Sigmoid colon (tissue), 7 donors: ENCODE data around the gene NFS1. TPM values are rescaled to one million over a fixed set of nuclear protein-coding genes. Genes with fewer than 3 reads are reported as not detected.
A peak's percentile ranks its signal among the peaks of the same experiment; 100 is the strongest.
"Not testable (repeated sequence)": the region's sequence is repeated elsewhere in the genome, so short reads cannot be mapped to it uniquely, and the experiment has no call there.

Experiments used
- DNase-seq: peaks from one replicate; pipeline ENCODE4 v3.0.0-alpha.2; 2019
- H3K27ac ChIP-seq, 4 donors: fragments of 200-600 bp; sonication (generic); one replicate each; pipeline ENCODE4 v1.5.1; 2016 to 2019; ENCODE audit warnings: mild to moderate bottlenecking in 1 of 4
- H3K27me3 ChIP-seq, 3 donors: fragments of 200-600 bp; sonication (generic); one replicate each; pipeline ENCODE4 v1.5.1; 2019; ENCODE audit warnings: mild to moderate bottlenecking in 1 of 3
- H3K36me3 ChIP-seq, 4 donors: fragments of 200-600 bp; sonication (generic); one replicate each; pipeline ENCODE4 v1.5.1; 2016 to 2019
- H3K4me1 ChIP-seq, 4 donors: fragments of 200-600 bp; sonication (generic); one replicate each; pipeline ENCODE4 v1.5.1; 2017 to 2019
- H3K4me3 ChIP-seq, 4 donors: fragments of 200-600 bp; sonication (generic); one replicate each; pipeline ENCODE4 v1.5.1; 2017 to 2019; ENCODE audit warnings: mild to moderate bottlenecking in 2 of 4, moderate library complexity in 1 of 4
- H3K9me3 ChIP-seq, 4 donors: fragments of 200-600 bp in 3 of 4; sonication (generic) in 3 of 4; one replicate each; pipeline versions ENCODE4 v1.5.1 to v1.6.1; 2013 to 2019
- EP300 ChIP-seq, 4 donors: sonication (generic); formaldehyde crosslinking; IDR thresholded peaks; one replicate each; pipeline ENCODE4 v1.6.1; 2017; ENCODE audit warnings: antibody characterized with exemption in 4 of 4
- POLR2A ChIP-seq, 2 donors: fragments of 450-650 bp; IDR thresholded peaks; one replicate each; pipeline ENCODE4 v1.6.1; 2016; ENCODE audit warnings: antibody characterized with exemption in 2 of 2, mild to moderate bottlenecking in 2 of 2, moderate library complexity in 2 of 2
- POLR2AphosphoS5 ChIP-seq, 4 donors: sonication (generic); formaldehyde crosslinking; IDR thresholded peaks; one replicate each; pipeline ENCODE4 v1.6.1; 2017; ENCODE audit warnings: antibody characterized with exemption in 4 of 4
- WGBS, 2 donors: extraction: QIAGEN DNeasy Blood & Tissue Kit; methylation state at CpG; one replicate each; pipeline ENCODE4 v1.1.7; 2013; 5-methylcytosine and 5-hydroxymethylcytosine counted together
- intact Hi-C: fragments of 100-400 bp; cut with DNase I; formaldehyde crosslinking; loops from one replicate; pipeline ENCODE4 v1.15.1; 2023
- polyA plus RNA-seq, 3 donors: library from polyadenylated mRNA; stranded (reverse); fragments of 200-250 nt; gene quantifications; one replicate each; pipeline ENCODE4 v1.2.3, GENCODE V29; 2013
- total RNA-seq, 4 donors: library from RNA; depleted of rRNA; stranded (reverse); fragments of >200 nt; gene quantifications; one replicate each; pipeline ENCODE4 v1.1.0, GENCODE V29; 2016
- TF ChIP-seq, protein P1 (sequence below), 4 experiments: fragments of 450-650 bp in 3 of 4; fragments of 200-600 bp in 1 of 4; IDR thresholded peaks; one replicate each; pipeline ENCODE4 v1.5.1; 2016 to 2019; ENCODE audit warnings: antibody characterized with exemption in 4 of 4, mild to moderate bottlenecking in 3 of 4, moderate library complexity in 2 of 4
- donor health status: healthy with polysubstance abuse.
- donor health status: Bipolar disorder and iron deficiency.
- donor health status: healthy.

Gene NFS1
- total and polyA plus RNA-seq, 7 donors, result 19.0 to 39.2 (median 29.8) TPM

GRCh38 chr20:35695245-35695749, 3.9 kb downstream of the NFS1 start:
- intact Hi-C loops, result loop anchor here (5.0 to 10.0 kb wide), 3 partner anchors 78 to 230 kb away; partner anchors contain the start of genes ERGIC3 and SPAG4
- peaks cover 0 to 25% (median 20%) of the 10 kb centered on the region in 4 donors for H3K4me1 ChIP-seq
- no peak overlapping the region for H3K27ac ChIP-seq
- WGBS, 2 donors, result 80 to 88% methylated on average over 2 of the region's 2 CpGs
- no peak for DNase-seq
- no peaks in the 10 kb centered on the region for H3K9me3 ChIP-seq
- H3K4me3 ChIP-seq, result no peak overlapping the region
- H3K36me3 ChIP-seq, result peaks cover 7 to 53% (median 12%) of the 10 kb centered on the region in 4 donors
- TF ChIP-seq, protein P1, sequence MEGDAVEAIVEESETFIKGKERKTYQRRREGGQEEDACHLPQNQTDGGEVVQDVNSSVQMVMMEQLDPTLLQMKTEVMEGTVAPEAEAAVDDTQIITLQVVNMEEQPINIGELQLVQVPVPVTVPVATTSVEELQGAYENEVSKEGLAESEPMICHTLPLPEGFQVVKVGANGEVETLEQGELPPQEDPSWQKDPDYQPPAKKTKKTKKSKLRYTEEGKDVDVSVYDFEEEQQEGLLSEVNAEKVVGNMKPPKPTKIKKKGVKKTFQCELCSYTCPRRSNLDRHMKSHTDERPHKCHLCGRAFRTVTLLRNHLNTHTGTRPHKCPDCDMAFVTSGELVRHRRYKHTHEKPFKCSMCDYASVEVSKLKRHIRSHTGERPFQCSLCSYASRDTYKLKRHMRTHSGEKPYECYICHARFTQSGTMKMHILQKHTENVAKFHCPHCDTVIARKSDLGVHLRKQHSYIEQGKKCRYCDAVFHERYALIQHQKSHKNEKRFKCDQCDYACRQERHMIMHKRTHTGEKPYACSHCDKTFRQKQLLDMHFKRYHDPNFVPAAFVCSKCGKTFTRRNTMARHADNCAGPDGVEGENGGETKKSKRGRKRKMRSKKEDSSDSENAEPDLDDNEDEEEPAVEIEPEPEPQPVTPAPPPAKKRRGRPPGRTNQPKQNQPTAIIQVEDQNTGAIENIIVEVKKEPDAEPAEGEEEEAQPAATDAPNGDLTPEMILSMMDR (IDR thresholded peaks at IDR 0.05), result no peak
- TF ChIP-seq EP300 (IDR thresholded peaks at IDR 0.05) (no peak), POLR2AphosphoS5 (IDR thresholded peaks at IDR 0.05) (no peak), POLR2A (IDR thresholded peaks at IDR 0.05) (no peak)
- no peaks in the 10 kb centered on the region for H3K27me3 ChIP-seq

DNA sequence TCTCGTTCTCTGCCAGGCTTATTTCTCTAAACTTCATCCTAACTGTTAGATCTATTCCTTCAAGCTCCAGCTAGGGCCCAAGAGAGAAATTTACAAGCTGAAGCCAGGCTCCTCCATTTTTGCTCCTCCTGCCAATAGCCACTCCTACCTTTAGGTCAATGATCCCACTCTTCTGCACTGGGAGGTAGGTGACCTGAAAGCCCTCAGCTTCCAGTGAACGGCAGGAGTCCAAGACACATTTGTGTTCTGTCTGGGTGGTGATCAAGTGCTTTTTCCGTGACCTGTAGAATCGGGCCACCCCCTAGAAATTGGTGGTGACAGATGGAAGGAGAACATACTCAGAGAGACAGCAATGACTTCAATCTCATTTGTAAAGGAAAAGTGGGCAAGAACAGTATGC, 8.9 kb downstream of the NFS1 start:
- H3K4me1 ChIP-seq, result no peaks in the 10 kb centered on the region
- peak; percentile 5 for DNase-seq
- H3K36me3 ChIP-seq, result peaks cover 10 to 84% (median 31%) of the 10 kb centered on the region in 4 donors
- H3K27me3 ChIP-seq, result no peaks in the 10 kb centered on the region
- no peaks in the 10 kb centered on the region for H3K9me3 ChIP-seq
- H3K27ac ChIP-seq, result no peak overlapping the region
- 94% methylated on average over 4 of the region's 4 CpGs for WGBS, 2 donors
- TF ChIP-seq POLR2AphosphoS5 (IDR thresholded peaks at IDR 0.05), result no peak
- no peak for TF ChIP-seq POLR2A (IDR thresholded peaks at IDR 0.05)
- TF ChIP-seq EP300 (IDR thresholded peaks at IDR 0.05), result no peak
- TF ChIP-seq, protein P1 (IDR thresholded peaks at IDR 0.05), result no peak
- no peak overlapping the region for H3K4me3 ChIP-seq
- intact Hi-C loops, result loop anchor here (10.0 kb wide), 1 partner anchor 225 kb away; no protein-coding TSS in a partner anchor

GRCh38 chr20:35686872-35687271, 12.3 kb downstream of the NFS1 start:
- H3K27me3 ChIP-seq, intact Hi-C loops, H3K4me3 ChIP-seq, H3K27ac ChIP-seq, H3K9me3 ChIP-seq, H3K4me1 ChIP-seq: not testable (repeated sequence)
- WGBS, 2 donors, result 94 to 96% methylated on average over 11 of the region's 11 CpGs
- H3K36me3 ChIP-seq, result peaks cover 8 to 67% (median 23%) of the 10 kb centered on the region in 4 donors
- DNase-seq, result peak; percentile 52

- 97% methylated on average over 9 of the region's 9 CpGs for WGBS, 2 donors
- H3K27ac ChIP-seq, H3K27me3 ChIP-seq, H3K4me3 ChIP-seq, intact Hi-C loops, H3K9me3 ChIP-seq: not testable (repeated sequence)
- Histone ChIP-seq H3K36me3 (peaks cover 3 to 56% (median 20%) of the 10 kb centered on the region in 4 donors), H3K4me1 (peaks cover 0 to 16% (median 7%) of the 10 kb centered on the region in 4 donors)
- DNase-seq, result peak; percentile 42
Measured at GRCh38 chr20:35685368-35685767, 13.8 kb downstream of the NFS1 start.

DNA sequence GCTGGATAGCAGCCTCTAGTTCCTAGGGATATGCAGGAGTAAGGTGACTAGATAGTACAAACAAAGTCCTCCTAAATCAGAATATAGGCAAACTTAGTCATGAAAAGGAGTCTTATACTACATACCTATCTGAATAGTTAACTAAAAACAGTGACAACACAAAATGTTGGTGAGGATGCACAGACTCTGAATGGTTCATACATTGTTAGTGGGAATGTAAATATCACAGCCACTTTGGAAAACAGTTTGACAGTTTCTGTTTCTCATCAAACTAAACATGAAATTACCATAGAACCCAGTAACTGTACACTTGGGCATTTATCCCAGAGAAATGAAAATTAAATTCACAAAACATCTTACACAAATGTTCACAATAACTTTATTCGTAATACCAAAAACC, 17.2 kb downstream of the NFS1 start:
- intact Hi-C loops, result no loop called here
- Histone ChIP-seq H3K27me3 (no peaks in the 10 kb centered on the region), H3K9me3 (no peaks in the 10 kb centered on the region), H3K4me1 (peaks cover 0 to 16% (median 7%) of the 10 kb centered on the region in 4 donors), H3K4me3 (no peak overlapping the region), H3K36me3 (peaks cover 0 to 34% (median under 1%) of the 10 kb centered on the region in 4 donors), H3K27ac (peak overlapping the region in 3 of 4 donors; percentile 31 to 66 (median 57))
- TF ChIP-seq POLR2AphosphoS5 (IDR thresholded peaks at IDR 0.05), result peak in 2 of 4 donors; percentile 44 to 58
- TF ChIP-seq, protein P1 (IDR thresholded peaks at IDR 0.05), result no peak
- DNase-seq, result no peak
- WGBS, 2 donors, result 87 to 97% methylated on average over 1 of the region's 1 CpG
